Dermis blood vessel endothelial cell (primary cell): ENCODE measurements around the gene KIDINS220. TPM values are rescaled to one million over a fixed set of nuclear protein-coding genes. Genes with fewer than 3 reads are reported as not detected.

Experiments used
- DNase-seq: peaks from one replicate; pipeline ENCODE4 v3.0.0; 2010
- total RNA-seq: library from RNA; depleted of rRNA; stranded (reverse); fragments of >200 nt; gene quantifications from 2 replicates; pipeline ENCODE4 v1.2.3, GENCODE V29; 2014

KIDINS220 gene
- total RNA-seq, 1 donor from 2014 or later: 69.6 TPM

GRCh38 chr2:8803658-8804379 lies 33.6 kb downstream of the KIDINS220 start:
- peak; percentile 92 for DNase-seq

- DNase-seq: no peak
Measured at GRCh38 chr2:8802741-8803140, 34.7 kb downstream of the KIDINS220 start.

- DNase-seq: no peak
Measured at GRCh38 chr2:8800821-8801220, 36.6 kb downstream of the KIDINS220 start.

- DNase-seq: no peak
Measured at GRCh38 chr2:8800218-8800617, 37.2 kb downstream of the KIDINS220 start.

- no peak for DNase-seq
Measured at GRCh38 chr2:8799004-8799403, 38.4 kb downstream of the KIDINS220 start.

- no peak for DNase-seq
Measured at GRCh38 chr2:8798393-8798792, 39.0 kb downstream of the KIDINS220 start.

- DNase-seq: no peak
Measured at GRCh38 chr2:8797682-8798081, 39.7 kb downstream of the KIDINS220 start.

GRCh38 chr2:8796878-8797550 lies 40.4 kb downstream of the KIDINS220 start:
- DNase-seq: no peak

- DNase-seq: no peak
Measured at GRCh38 chr2:8796315-8796848, 41.0 kb downstream of the KIDINS220 start.

GRCh38 chr2:8794923-8795825 lies 42.2 kb downstream of the KIDINS220 start:
- DNase-seq: no peak

GRCh38 chr2:8790739-8791162 lies 46.7 kb downstream of the KIDINS220 start:
- DNase-seq: no peak

- no peak for DNase-seq
Measured at GRCh38 chr2:8786463-8786862, 51.0 kb downstream of the KIDINS220 start.

GRCh38 chr2:8779795-8780671 lies 57.4 kb downstream of the KIDINS220 start:
- DNase-seq: no peak

GRCh38 chr2:8774371-8774770 lies 63.0 kb downstream of the KIDINS220 start:
- no peak for DNase-seq

- no peak for DNase-seq
Measured at GRCh38 chr2:8767324-8767723, 70.1 kb downstream of the KIDINS220 start.

- DNase-seq: peak; percentile 52
Measured at GRCh38 chr2:8761529-8762164, 75.8 kb downstream of the KIDINS220 start.

- DNase-seq: no peak
Measured at GRCh38 chr2:8756716-8757115, 80.7 kb downstream of the KIDINS220 start.

GRCh38 chr2:8756230-8756629 lies 81.2 kb downstream of the KIDINS220 start:
- DNase-seq: no peak

GRCh38 chr2:8754106-8754776 lies 83.2 kb downstream of the KIDINS220 start:
- DNase-seq: peak; percentile 2

GRCh38 chr2:8753609-8754008 lies 83.8 kb downstream of the KIDINS220 start:
- DNase-seq: peak; percentile 15

- no peak for DNase-seq
Measured at GRCh38 chr2:8752385-8752784, 85.0 kb downstream of the KIDINS220 start.
